Medulla oblongata (tissue), 1 donor: ENCODE data around the gene NUDT4.
"Not testable (repeated sequence)": the region's sequence is repeated elsewhere in the genome, so short reads cannot be mapped to it uniquely, and the experiment has no call there.

ENCODE experiments used
- DNase-seq: peaks from one replicate; pipeline ENCODE4 v3.0.0-alpha.2; 2015; ENCODE audit errors: extremely low spot score

The NUDT4 gene

DNA sequence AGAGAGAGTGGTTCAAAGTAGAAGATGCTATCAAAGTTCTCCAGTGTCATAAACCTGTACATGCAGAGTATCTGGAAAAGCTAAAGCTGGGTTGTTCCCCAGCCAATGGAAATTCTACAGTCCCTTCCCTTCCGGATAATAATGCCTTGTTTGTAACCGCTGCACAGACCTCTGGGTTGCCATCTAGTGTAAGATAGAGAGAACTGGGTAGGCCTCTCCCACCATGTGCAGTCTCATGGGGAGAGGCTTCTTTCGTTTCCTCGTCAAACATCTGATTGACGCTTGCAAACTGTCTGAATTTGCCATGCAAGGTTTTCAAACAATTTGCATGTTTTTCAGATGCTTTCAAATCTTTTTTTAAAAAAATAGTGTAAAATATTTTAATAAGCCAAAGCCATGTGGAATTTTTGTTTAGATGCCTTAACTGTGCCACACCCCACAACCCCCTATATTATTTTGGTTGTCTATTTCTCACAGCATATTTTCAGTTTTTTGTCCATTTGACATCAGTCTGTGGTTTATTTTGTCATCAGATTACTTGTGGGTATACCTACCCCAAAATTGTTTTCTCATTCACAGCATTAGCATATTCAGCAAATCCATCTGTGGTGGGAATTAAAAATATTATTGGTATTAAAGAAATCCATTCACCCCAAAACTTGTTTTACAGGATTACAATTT, 21.6 kb downstream of the NUDT4 start:
- DNase-seq: not testable (repeated sequence)

DNA sequence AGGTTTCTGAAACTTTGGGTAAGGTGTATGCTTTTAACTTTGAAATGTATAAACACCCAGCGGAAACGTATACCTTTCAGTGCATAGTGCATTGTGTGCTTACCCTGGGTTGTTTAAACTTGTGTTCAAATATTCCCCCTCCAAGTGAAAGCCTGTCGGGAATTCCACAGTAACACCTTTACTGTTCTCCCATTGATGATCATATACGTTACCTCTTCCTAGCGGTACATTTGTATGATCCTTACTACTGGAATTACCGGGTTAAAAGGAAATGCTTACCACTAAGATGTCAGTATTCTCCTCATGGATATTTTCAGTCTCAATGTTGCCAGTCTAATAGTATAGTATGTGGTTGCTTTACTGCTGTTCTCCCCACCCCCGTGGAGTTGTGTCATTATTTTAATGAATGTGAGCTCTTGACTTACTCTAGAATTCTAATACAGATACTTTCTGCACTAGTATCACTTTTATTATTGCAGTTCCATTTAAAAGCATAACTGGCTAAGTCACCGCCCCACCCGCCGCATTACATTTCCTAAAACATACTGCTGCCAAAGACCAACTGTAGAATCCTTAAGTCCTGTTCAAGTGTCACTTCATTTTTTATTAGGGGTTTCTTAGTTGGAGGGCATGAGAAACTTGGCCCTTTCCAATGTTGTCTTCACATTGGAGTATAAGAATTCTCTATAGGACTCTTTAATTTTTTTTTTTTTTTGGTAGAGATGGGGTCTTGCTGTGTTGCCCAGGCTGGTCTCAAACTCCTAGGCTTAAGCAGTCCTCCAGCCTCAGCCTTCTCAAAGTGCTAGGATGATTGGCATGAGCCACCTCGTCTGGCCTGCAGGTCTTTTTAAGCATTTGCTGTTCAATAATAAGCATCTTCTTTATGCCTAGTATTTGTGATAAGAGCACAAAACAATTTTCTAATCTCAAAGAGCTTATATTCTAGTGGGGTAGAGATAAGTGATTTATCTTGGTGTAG, 24.9 kb downstream of the NUDT4 start:
- DNase-seq: no peak

DNA sequence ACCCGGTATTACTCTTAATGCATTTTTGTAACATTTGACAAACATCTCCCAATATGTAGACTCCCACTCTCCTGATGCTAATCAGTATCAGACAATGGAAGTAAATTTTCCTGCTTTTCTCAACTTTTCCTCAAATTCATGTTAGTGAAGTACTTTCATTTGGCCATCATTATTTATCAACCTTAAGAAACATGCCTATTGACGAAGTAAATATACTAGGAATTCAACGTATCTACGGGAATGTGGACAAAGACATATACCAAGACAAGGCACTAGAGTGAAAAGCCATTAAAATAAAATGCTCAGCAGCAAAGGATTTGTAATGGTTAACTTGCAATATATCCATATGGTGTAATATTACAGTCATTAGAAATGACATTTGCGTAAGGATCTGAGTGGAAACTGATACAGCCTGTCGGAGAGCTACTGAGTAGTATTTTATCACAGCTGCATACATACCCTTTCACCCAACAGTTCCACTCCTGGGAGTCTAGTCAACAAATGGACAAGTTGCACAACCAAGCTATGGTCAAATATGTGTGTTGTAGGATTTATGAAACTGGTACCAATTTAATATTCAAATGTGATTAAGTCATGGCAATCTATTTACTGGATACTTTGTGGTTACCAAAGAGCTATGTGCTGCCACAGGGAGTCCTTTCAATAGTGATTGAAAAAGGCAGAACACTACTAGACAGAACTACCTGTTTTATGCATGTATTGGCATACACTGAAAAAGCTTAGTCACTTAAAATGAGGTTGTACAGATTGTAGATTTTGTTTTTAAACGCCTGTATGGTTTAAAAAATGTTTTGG, 26.5 kb downstream of the NUDT4 start:
- no peak for DNase-seq

DNA sequence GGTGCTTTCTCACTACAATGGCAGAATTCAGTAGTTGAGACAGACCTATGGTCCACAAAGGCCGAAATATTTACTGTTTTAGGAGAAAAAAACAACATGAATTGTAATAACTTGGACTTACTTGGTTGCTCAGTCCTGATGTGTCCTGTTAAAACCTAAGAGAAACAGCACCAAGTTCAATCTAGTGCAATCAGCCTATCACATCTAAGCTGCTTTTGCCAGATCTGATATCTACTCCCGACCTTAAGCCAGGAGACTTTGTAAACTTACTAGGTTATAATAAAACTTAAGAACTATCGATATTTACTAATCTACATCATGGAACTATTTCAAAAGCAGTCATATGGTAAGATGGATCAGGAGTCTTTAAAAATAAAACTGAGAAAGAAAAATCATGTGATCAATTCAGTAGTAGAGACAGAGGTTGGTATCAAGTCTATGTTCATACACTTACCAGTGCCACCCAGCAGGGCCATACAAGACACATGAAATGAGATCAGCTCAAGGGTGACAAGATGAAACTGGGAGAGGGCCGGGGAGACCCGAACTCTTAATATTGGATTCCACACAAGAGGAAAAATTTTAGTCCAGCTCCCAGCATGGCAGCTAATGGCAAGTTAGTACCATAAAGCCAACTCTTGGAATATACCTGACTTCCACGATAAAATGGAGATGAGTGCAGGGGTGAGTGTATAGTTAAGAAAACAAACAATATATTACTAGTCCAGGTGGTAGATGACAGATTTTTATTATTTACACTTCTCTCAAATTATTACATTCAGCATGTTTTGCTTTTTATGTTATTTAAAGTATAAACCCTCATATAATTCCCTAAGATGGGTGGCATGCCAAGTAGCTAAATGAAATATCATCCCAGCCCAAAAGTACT, 27.5 kb downstream of the NUDT4 start:
- no peak for DNase-seq

DNA sequence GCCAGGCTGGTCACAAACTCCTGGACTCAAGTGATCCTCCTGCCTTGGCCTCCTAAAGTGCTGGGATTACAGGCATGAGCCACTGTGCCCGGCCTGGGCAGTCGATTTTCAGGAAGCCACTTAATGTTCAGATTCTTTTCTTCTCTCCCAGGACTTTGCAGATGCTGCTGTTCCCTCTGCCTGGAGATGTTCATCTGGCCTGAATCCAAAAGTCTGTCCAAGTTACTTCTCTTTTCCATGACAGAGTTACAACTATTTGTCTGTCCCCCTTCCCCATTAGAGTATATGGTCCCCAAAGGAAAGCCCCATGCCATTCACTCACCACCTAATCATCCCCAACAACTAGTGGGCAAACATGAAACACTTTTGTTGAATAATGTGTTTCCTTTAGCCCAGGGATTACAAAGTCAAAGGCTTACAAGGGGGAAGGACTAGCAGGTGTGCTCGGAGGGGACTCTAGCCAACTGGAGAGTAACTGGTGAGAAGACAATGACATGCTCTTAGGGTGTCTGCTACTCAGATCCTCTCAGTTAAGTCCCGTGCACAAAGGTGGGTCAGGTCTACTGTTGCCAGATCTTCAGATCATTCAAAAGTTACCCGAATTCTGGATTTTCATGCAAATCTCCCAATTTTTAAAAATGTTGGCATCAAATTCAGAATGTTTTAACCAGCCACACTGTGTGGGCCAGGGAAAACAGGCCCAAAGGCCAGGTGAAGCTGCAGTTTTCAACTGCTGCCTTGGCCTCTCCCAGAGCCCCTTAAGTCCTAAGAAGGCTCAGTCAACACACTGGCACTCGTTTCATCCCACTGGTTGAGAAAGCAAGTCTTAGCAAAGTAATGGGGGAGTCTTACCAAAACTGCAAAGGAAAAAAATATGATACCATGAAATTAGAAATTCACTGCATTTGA, 29.6 kb downstream of the NUDT4 start:
- DNase-seq: no peak

DNA sequence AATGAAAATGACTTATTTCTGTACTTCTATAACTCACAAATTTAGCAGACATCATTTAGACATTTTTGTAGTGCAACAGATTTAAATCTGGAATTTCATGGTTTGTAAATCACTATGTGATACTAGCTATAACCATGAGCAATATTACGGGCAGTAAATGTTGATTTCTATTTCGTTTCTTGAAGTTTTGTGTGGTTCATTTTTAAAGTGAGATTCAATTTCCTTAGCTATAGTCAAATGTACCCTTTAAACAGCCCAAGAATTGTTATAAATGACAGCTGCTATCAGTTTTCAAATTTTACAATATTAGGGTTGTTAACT, 30.2 kb downstream of the NUDT4 start:
- DNase-seq: no peak

DNA sequence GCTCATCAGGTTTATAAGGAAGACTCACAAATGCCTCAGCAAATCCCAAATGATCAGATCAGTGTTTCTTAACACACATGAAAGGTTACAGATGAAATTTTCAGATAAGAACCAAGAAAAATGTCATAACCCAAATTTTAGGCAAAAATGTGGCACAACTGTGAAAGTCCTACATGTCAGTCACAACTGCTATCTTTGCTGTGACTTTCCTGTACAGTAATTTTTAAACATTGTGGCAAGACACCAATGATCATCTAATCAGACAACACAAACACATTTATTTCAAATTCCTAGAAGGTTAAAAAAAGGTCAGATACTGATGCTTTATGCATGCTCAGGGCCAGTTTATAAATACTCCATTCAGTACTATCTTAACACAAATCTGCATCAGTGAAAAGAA, 31.1 kb downstream of the NUDT4 start:
- no peak for DNase-seq

GRCh38 chr12:93409343-93410187, 31.8 kb downstream of the NUDT4 start:
- DNase-seq: not testable (repeated sequence)

DNA sequence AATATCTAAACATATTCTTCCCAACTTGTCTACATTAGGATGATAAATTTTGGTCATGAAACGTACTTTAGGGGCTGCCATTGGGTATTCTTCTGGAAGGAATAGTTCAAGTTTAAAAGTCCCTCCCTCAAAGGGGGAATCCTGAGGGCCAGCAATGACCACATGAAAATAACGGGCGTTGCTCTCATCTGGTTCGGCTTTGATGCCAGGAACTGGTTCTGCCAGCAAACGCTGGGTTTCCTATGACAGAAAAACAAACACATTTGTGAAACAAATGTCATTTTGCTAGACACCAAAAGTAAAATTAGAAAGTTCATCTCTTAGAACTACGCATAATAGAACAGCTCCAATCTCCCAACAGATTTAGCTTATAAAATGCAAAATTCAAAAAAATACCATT, 33.3 kb downstream of the NUDT4 start:
- DNase-seq: not testable (repeated sequence)

- not testable (repeated sequence) for DNase-seq
Observed at GRCh38 chr12:93412396-93412795, 34.7 kb downstream of the NUDT4 start.

DNA sequence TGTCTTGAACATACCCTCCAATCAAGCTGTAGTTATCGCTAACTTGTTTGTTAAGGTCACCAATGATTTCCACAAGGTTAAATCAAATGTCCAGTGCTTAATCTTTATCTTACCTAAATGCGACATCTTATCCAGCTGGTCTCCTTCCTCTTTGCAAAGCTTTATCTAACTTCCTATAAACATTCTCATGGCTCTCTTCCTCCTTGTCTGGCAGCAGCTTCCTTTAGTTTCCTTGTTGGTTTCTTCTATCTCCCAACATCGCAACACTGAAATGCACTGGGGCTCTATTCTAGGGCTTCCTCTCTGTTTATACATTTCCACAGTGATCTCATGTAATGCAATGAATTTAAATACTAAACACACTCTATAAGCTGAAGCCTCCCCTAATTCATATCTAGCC, 35.3 kb downstream of the NUDT4 start:
- DNase-seq: peak; percentile 25

- DNase-seq: no peak
Observed at GRCh38 chr12:93415723-93416464, 38.2 kb downstream of the NUDT4 start.

DNA sequence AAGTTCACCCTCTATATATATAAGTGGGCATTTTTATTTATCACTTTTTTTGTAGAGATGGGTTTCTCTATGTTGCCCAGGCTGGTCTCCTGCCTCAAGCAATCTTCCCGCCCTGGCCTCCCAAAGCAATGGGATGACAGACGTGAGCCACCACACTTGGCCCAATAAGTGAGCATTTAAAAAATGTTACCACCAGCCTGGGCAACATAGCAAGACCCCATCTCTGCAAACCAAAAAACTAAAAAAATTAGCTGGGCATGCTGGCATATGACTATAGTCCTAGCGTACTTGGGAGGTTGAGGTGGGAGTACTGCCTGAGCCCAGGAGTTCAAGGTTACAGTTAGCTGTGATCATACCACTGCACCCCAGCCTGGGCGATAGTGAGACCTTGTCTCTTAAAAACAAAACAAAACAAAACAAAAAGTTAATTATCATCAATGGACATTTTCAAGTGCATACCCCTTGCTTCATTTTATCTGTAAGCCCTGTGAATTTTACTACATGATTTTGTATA, 40.3 kb downstream of the NUDT4 start:
- DNase-seq: no peak

- peak; percentile 76 for DNase-seq
Observed at GRCh38 chr12:93419388-93420034, 41.8 kb downstream of the NUDT4 start.

- DNase-seq: no peak
Observed at GRCh38 chr12:93422050-93422449, 44.3 kb downstream of the NUDT4 start.

- no peak for DNase-seq
Observed at GRCh38 chr12:93425736-93426411, 48.1 kb downstream of the NUDT4 start.

DNA sequence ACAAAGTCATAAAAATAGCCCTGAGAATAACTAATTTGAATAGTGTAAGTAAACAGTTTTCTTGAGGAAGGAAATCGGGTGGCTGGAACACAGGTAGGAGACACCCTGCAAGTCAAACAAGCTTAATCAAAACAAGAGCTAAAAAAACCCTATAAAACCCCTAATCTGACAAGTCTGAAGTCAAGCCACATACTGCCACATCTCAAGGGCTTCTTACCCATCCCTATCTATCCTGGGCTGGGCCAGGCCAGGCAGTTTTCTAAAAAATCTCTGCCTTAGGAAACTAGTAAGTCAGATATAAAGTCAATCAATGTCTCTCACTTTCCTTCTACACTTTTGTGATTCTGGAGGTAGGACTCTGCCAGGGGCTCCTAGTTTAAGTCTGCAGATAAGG, 48.7 kb downstream of the NUDT4 start:
- DNase-seq: no peak
